Neural cell (in vitro differentiated cells): Measurements from ENCODE around the gene GTF2F2. TPM values are rescaled to one million over a fixed set of nuclear protein-coding genes. Genes with fewer than 3 reads are reported as not detected.

ENCODE experiments used
- H2AFZ ChIP-seq: fragments of 200-600, 300-800 bp; sonication (generic), shearing (Covaris generic); 2 replicates; pipeline ENCODE4 v1.6.0; 2014; ENCODE audit warnings: low read depth, mild to moderate bottlenecking, antibody characterized with exemption, low read length, moderate library complexity
- H3F3A ChIP-seq: fragments of 200-600 bp; shearing (Covaris generic); 2 replicates; pipeline ENCODE4 v1.6.1; 2016; ENCODE audit warnings: mild to moderate bottlenecking, moderate library complexity, mixed read lengths, antibody characterized with exemption, low read length; ENCODE audit not compliant: insufficient read depth, poor library complexity, severe bottlenecking
- H3K27ac ChIP-seq: fragments of 200-600, 300-800 bp; sonication (generic), shearing (Covaris generic); 2 replicates; pipeline ENCODE4 v1.5.1; 2014; ENCODE audit warnings: mild to moderate bottlenecking, low read length, moderate library complexity
- H3K27me3 ChIP-seq: fragments of 300-800, 200-600 bp; sonication (generic), shearing (Covaris generic); 2 replicates; pipeline ENCODE4 v1.6.0; 2014; ENCODE audit warnings: mild to moderate bottlenecking, low read depth, low read length, moderate library complexity; ENCODE audit not compliant: insufficient read depth
- H3K36me3 ChIP-seq: fragments of 300-800, 200-600 bp; sonication (generic), shearing (Covaris generic); 2 replicates; pipeline ENCODE4 v1.5.1; 2014; ENCODE audit warnings: mild to moderate bottlenecking, antibody characterized with exemption, low read length, moderate library complexity; ENCODE audit not compliant: insufficient read depth
- H3K4me2 ChIP-seq: fragments of 300-800, 200-600 bp; sonication (generic), shearing (Covaris generic); 2 replicates; pipeline ENCODE4 v1.6.0; 2014; ENCODE audit warnings: mild to moderate bottlenecking, low read length
- H3K4me3 ChIP-seq: fragments of 300-800, 200-600 bp; sonication (generic), shearing (Covaris generic); 2 replicates; pipeline ENCODE4 v1.5.1; 2014; ENCODE audit warnings: mild to moderate bottlenecking, low read length, moderate library complexity
- H3K79me2 ChIP-seq: fragments of 200-600 bp; shearing (Covaris generic); replicated peaks from 2 replicates; pipeline ENCODE4 v1.6.0; 2014; ENCODE audit warnings: mild to moderate bottlenecking, low read length, moderate library complexity; ENCODE audit not compliant: insufficient read depth
- H3K9ac ChIP-seq: fragments of 300-800, 200-600 bp; sonication (generic), shearing (Covaris generic); 2 replicates; pipeline ENCODE4 v1.6.1; 2016; ENCODE audit warnings: mild to moderate bottlenecking, low read length, mixed read lengths
- H3K9me2 ChIP-seq: fragments of 200-600 bp; shearing (Covaris generic); 2 replicates; pipeline ENCODE4 v1.6.1; 2016; ENCODE audit warnings: mild to moderate bottlenecking, low read length, mixed read lengths; ENCODE audit not compliant: insufficient read depth
- H3K9me3 ChIP-seq: fragments of 200-600, 300-800 bp; sonication (generic), shearing (Covaris generic); 2 replicates; pipeline ENCODE4 v1.6.1; 2016; ENCODE audit warnings: mild to moderate bottlenecking, mixed run types, low read length, moderate library complexity, mixed read lengths
- H4K20me1 ChIP-seq: fragments of 200-600 bp; shearing (Covaris generic); 2 replicates; pipeline ENCODE4 v1.6.1; 2016; ENCODE audit warnings: mild to moderate bottlenecking, mixed run types; ENCODE audit not compliant: insufficient read depth
- CTCF ChIP-seq: fragments of 450-650 bp; IDR thresholded peaks from 2 replicates; pipeline ENCODE4 v1.5.1; 2014; ENCODE audit warnings: antibody characterized with exemption, mild to moderate bottlenecking, moderate library complexity; ENCODE audit not compliant: poor library complexity, severe bottlenecking
- EP300 ChIP-seq: fragments of 450-650 bp; conservative IDR thresholded peaks from 2 replicates; pipeline ENCODE4 v1.6.1; 2014; ENCODE audit warnings: antibody characterized with exemption, mild to moderate bottlenecking, moderate library complexity; ENCODE audit not compliant: poor library complexity, severe bottlenecking
- EZH2 ChIP-seq: fragments of 200-600, 300-800 bp; shearing (Covaris generic), sonication (generic); IDR thresholded peaks from 2 replicates; pipeline ENCODE4 v1.6.1; 2014; ENCODE audit warnings: antibody characterized with exemption, low read length, borderline replicate concordance, mild to moderate bottlenecking; ENCODE audit not compliant: insufficient read depth, poor library complexity, severe bottlenecking
- MXI1 ChIP-seq: fragments of 450-650 bp; conservative IDR thresholded peaks from 2 replicates; pipeline ENCODE4 v1.6.1; 2014; ENCODE audit warnings: antibody characterized with exemption, mild to moderate bottlenecking; ENCODE audit not compliant: poor library complexity, severe bottlenecking
- POLR2AphosphoS5 ChIP-seq: IDR thresholded peaks from 2 replicates; pipeline ENCODE4 v1.6.1; 2012
- RAD21 ChIP-seq: fragments of 450-650 bp; conservative IDR thresholded peaks from 2 replicates; pipeline ENCODE4 v1.6.1; 2014; ENCODE audit warnings: antibody characterized with exemption, mild to moderate bottlenecking, moderate library complexity
- REST ChIP-seq: IDR thresholded peaks from 2 replicates; pipeline ENCODE4 v1.6.1; 2012; ENCODE audit warnings: borderline replicate concordance
- SMC3 ChIP-seq: fragments of 450-650 bp; conservative IDR thresholded peaks from 2 replicates; pipeline ENCODE4 v1.6.1; 2014; ENCODE audit warnings: antibody characterized with exemption, mild to moderate bottlenecking, moderate library complexity; ENCODE audit not compliant: poor library complexity
- TAF1 ChIP-seq: IDR thresholded peaks from 2 replicates; pipeline ENCODE4 v1.6.1; 2012; ENCODE audit warnings: low read depth
- polyA plus RNA-seq: library from polyadenylated mRNA; depleted of rRNA; stranded (reverse); fragments of >200 nt; gene quantifications from 2 replicates; pipeline ENCODE4 v1.2.3, GENCODE V29; 2014

The GTF2F2 gene
- polyA plus RNA-seq, 1 donor from 2014 or later = 29.6 TPM

- Histone ChIP-seq H3K9me3 (no peaks in the 10 kb centered on the region), H4K20me1 (no peaks in the 10 kb centered on the region), H3K27me3 (no peaks in the 10 kb centered on the region), H3K4me3 (no peak overlapping the region), H3K27ac (no peak overlapping the region), H3K4me2 (no peak overlapping the region), H3F3A (no peaks in the 10 kb centered on the region), H3K9ac (no peak overlapping the region), H3K36me3 (no peaks in the 10 kb centered on the region), H3K9me2 (no peaks in the 10 kb centered on the region), H3K79me2 (no peaks in the 10 kb centered on the region), H2AFZ (no peak overlapping the region)
- no peak for TF ChIP-seq EP300
- no peak for TF ChIP-seq POLR2AphosphoS5
- TF ChIP-seq TAF1 = no peak
- no peak for TF ChIP-seq SMC3
- no peak for TF ChIP-seq REST
- no peak for TF ChIP-seq CTCF
- TF ChIP-seq RAD21 = no peak
Measured at GRCh38 chr13:45300190-45300985, 180.1 kb downstream of the GTF2F2 start.

GRCh38 chr13:45301263-45301662, 181.0 kb downstream of the GTF2F2 start:
- H3K27me3 ChIP-seq = no peaks in the 10 kb centered on the region
- no peaks in the 10 kb centered on the region for H3K36me3 ChIP-seq
- no peak for TF ChIP-seq POLR2AphosphoS5
- TF ChIP-seq SMC3 = no peak
- no peak for TF ChIP-seq EZH2
- TF ChIP-seq CTCF = no peak
- TF ChIP-seq EP300 = no peak
- TF ChIP-seq TAF1 = no peak
- TF ChIP-seq MXI1 = no peak
- TF ChIP-seq REST = no peak
- no peak for TF ChIP-seq RAD21
- H3K27ac ChIP-seq = no peak overlapping the region
- H3K79me2 ChIP-seq = no peaks in the 10 kb centered on the region
- no peaks in the 10 kb centered on the region for H3K9me2 ChIP-seq
- H3F3A ChIP-seq = no peaks in the 10 kb centered on the region
- no peaks in the 10 kb centered on the region for H4K20me1 ChIP-seq
- no peaks in the 10 kb centered on the region for H3K9me3 ChIP-seq
- H3K4me2 ChIP-seq = no peak overlapping the region
- no peak overlapping the region for H2AFZ ChIP-seq
- no peak overlapping the region for H3K4me3 ChIP-seq
- no peak overlapping the region for H3K9ac ChIP-seq
